ENCODE results near the gene CCNF.

Gene CCNF

DNA sequence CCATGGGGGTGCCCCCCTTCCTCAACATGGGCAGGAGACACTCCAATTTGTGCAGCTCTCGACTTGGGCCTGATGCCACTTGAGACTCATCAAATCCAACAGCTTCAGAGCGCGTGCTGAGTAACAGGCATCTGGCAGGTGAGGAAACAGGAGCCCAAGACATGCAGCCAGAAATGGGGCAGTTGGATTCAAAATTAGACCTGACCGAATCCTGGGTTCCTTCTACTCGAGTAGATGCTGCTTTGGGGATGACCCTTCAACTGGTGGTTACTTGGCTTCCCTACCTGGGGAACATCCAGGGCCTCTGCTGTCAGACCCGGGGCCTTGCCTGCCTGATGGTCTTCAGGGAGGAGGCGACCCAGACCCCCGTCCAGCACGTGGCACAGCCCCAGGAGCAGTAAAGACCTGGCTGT is 41.4 kb downstream of the CCNF start:
- ATAC-seq: no peak
- no peak for TF ChIP-seq SNAI2 (CRISPR knock-in tag; IDR thresholded peaks at IDR 0.05)
- TF ChIP-seq CSDC2 (CRISPR knock-in tag; IDR thresholded peaks at IDR 0.05): no peak
- TF ChIP-seq OSR1 (CRISPR knock-in tag; IDR thresholded peaks at IDR 0.05): no peak
- TF ChIP-seq, protein P1, sequence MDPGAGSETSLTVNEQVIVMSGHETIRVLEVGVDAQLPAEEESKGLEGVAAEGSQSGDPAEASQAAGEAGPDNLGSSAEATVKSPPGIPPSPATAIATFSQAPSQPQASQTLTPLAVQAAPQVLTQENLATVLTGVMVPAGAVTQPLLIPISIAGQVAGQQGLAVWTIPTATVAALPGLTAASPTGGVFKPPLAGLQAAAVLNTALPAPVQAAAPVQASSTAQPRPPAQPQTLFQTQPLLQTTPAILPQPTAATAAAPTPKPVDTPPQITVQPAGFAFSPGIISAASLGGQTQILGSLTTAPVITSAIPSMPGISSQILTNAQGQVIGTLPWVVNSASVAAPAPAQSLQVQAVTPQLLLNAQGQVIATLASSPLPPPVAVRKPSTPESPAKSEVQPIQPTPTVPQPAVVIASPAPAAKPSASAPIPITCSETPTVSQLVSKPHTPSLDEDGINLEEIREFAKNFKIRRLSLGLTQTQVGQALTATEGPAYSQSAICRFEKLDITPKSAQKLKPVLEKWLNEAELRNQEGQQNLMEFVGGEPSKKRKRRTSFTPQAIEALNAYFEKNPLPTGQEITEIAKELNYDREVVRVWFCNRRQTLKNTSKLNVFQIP (CRISPR knock-in tag; IDR thresholded peaks at IDR 0.05; ENCODE audit: borderline replicate concordance, low read depth): no peak
- TF ChIP-seq, protein P2, sequence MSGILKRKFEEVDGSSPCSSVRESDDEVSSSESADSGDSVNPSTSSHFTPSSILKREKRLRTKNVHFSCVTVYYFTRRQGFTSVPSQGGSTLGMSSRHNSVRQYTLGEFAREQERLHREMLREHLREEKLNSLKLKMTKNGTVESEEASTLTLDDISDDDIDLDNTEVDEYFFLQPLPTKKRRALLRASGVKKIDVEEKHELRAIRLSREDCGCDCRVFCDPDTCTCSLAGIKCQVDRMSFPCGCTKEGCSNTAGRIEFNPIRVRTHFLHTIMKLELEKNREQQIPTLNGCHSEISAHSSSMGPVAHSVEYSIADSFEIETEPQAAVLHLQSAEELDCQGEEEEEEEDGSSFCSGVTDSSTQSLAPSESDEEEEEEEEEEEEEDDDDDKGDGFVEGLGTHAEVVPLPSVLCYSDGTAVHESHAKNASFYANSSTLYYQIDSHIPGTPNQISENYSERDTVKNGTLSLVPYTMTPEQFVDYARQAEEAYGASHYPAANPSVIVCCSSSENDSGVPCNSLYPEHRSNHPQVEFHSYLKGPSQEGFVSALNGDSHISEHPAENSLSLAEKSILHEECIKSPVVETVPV (CRISPR knock-in tag; IDR thresholded peaks at IDR 0.05): no peak
- no peak for TF ChIP-seq ZC3H10 (CRISPR knock-in tag; IDR thresholded peaks at IDR 0.05)
- TF ChIP-seq TCF4 (CRISPR knock-in tag; IDR thresholded peaks at IDR 0.05; ENCODE audit: borderline replicate concordance): no peak
- TF ChIP-seq, protein P3, sequence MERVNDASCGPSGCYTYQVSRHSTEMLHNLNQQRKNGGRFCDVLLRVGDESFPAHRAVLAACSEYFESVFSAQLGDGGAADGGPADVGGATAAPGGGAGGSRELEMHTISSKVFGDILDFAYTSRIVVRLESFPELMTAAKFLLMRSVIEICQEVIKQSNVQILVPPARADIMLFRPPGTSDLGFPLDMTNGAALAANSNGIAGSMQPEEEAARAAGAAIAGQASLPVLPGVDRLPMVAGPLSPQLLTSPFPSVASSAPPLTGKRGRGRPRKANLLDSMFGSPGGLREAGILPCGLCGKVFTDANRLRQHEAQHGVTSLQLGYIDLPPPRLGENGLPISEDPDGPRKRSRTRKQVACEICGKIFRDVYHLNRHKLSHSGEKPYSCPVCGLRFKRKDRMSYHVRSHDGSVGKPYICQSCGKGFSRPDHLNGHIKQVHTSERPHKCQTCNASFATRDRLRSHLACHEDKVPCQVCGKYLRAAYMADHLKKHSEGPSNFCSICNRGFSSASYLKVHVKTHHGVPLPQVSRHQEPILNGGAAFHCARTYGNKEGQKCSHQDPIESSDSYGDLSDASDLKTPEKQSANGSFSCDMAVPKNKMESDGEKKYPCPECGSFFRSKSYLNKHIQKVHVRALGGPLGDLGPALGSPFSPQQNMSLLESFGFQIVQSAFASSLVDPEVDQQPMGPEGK (CRISPR knock-in tag; IDR thresholded peaks at IDR 0.05; ENCODE audit: borderline replicate concordance): no peak

DNA sequence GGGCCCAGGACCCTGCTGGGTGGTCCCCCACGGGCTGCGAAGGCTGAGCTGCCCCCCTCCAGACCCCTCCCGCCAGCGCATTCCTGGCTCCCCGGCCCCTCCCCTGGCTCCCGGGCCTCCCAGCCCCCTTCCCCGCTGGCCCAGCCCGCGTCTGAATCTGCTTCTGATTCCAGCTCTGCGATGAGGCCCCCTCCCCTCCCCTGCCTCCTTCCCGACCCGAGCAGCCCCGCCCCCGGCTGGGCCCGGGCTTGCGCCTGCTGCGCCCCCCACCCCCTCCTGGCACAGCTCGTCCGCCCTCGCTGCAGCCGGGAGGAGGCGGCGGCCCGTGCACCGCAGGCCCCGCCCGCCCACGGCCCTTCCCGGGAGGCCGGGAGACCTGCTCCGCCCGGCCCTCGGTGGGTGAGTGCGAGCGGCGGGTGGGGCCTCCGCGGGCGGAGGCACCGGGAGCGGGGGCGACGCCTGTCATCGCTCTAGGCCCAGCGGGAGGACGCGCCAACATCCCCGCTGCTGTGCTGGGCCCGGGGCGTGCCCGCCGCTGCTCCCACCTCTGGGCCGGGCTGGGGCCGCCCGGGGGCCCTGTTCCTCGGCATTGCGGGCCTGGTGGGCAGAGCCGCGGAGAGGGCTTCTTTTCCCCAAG is 41.9 kb downstream of the CCNF start, which contains the start of gene NTN3:
Gene NTN3 (plus strand): TSS at position 282 of the 637 bp plus-strand sequence. CDS start 405 bp downstream, outside the sequence.
- no peak for TF ChIP-seq ZFP30 (CRISPR knock-in tag; IDR thresholded peaks at IDR 0.05)
- TF ChIP-seq, protein P4, sequence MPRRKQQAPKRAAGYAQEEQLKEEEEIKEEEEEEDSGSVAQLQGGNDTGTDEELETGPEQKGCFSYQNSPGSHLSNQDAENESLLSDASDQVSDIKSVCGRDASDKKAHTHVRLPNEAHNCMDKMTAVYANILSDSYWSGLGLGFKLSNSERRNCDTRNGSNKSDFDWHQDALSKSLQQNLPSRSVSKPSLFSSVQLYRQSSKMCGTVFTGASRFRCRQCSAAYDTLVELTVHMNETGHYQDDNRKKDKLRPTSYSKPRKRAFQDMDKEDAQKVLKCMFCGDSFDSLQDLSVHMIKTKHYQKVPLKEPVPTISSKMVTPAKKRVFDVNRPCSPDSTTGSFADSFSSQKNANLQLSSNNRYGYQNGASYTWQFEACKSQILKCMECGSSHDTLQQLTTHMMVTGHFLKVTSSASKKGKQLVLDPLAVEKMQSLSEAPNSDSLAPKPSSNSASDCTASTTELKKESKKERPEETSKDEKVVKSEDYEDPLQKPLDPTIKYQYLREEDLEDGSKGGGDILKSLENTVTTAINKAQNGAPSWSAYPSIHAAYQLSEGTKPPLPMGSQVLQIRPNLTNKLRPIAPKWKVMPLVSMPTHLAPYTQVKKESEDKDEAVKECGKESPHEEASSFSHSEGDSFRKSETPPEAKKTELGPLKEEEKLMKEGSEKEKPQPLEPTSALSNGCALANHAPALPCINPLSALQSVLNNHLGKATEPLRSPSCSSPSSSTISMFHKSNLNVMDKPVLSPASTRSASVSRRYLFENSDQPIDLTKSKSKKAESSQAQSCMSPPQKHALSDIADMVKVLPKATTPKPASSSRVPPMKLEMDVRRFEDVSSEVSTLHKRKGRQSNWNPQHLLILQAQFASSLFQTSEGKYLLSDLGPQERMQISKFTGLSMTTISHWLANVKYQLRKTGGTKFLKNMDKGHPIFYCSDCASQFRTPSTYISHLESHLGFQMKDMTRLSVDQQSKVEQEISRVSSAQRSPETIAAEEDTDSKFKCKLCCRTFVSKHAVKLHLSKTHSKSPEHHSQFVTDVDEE (CRISPR knock-in tag; IDR thresholded peaks at IDR 0.05): no peak
- no peak for TF ChIP-seq BACH2 (CRISPR knock-in tag; IDR thresholded peaks at IDR 0.05; ENCODE audit: borderline replicate concordance)
- no peak for TF ChIP-seq TCF4 (CRISPR knock-in tag; IDR thresholded peaks at IDR 0.05; ENCODE audit: borderline replicate concordance)
- TF ChIP-seq, protein P1 (CRISPR knock-in tag; IDR thresholded peaks at IDR 0.05; ENCODE audit: borderline replicate concordance, low read depth): no peak
- TF ChIP-seq ZNF565 (CRISPR knock-in tag; conservative IDR thresholded peaks at IDR 0.05; ENCODE audit: low read depth): no peak
- no peak for TF ChIP-seq ISL1 (CRISPR knock-in tag; IDR thresholded peaks at IDR 0.05)
- ATAC-seq: peak; percentile 4; the same call in 2 of the 3 replicates

DNA sequence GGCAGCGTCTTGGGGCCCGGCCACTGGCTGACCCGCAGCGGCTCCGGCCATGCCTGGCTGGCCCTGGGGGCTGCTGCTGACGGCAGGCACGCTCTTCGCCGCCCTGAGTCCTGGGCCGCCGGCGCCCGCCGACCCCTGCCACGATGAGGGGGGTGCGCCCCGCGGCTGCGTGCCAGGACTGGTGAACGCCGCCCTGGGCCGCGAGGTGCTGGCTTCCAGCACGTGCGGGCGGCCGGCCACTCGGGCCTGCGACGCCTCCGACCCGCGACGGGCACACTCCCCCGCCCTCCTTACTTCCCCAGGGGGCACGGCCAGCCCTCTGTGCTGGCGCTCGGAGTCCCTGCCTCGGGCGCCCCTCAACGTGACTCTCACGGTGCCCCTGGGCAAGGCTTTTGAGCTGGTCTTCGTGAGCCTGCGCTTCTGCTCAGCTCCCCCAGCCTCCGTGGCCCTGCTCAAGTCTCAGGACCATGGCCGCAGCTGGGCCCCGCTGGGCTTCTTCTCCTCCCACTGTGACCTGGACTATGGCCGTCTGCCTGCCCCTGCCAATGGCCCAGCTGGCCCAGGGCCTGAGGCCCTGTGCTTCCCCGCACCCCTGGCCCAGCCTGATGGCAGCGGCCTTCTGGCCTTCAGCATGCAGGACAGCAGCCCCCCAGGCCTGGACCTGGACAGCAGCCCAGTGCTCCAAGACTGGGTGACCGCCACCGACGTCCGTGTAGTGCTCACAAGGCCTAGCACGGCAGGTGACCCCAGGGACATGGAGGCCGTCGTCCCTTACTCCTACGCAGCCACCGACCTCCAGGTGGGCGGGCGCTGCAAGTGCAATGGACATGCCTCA is 42.6 kb downstream of the CCNF start:
- no peak for ATAC-seq

DNA sequence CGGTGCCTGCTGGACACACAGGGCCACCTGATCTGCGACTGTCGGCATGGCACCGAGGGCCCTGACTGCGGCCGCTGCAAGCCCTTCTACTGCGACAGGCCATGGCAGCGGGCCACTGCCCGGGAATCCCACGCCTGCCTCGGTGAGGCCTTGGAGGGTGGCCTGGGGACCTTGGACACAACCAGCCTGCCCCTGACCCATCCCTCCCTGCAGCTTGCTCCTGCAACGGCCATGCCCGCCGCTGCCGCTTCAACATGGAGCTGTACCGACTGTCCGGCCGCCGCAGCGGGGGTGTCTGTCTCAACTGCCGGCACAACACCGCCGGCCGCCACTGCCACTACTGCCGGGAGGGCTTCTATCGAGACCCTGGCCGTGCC is 43.2 kb downstream of the CCNF start:
- no peak for ATAC-seq
- TF ChIP-seq, protein P3 (CRISPR knock-in tag; IDR thresholded peaks at IDR 0.05; ENCODE audit: borderline replicate concordance): no peak
- TF ChIP-seq TOX (CRISPR knock-in tag; IDR thresholded peaks at IDR 0.05; ENCODE audit: borderline replicate concordance): no peak
- no peak for TF ChIP-seq ZNF70 (CRISPR knock-in tag; IDR thresholded peaks at IDR 0.05)
- TF ChIP-seq, protein P4 (CRISPR knock-in tag; IDR thresholded peaks at IDR 0.05): no peak
- TF ChIP-seq, protein P1 (CRISPR knock-in tag; IDR thresholded peaks at IDR 0.05; ENCODE audit: borderline replicate concordance, low read depth): no peak
- TF ChIP-seq TCF4 (CRISPR knock-in tag; IDR thresholded peaks at IDR 0.05; ENCODE audit: borderline replicate concordance): no peak
- TF ChIP-seq ZNF565 (CRISPR knock-in tag; conservative IDR thresholded peaks at IDR 0.05; ENCODE audit: low read depth): no peak
- TF ChIP-seq ZC3H10 (CRISPR knock-in tag; IDR thresholded peaks at IDR 0.05): no peak

More for the DNA sequence above, 42.6 kb downstream of the CCNF start:
- TF ChIP-seq OSR1 (CRISPR knock-in tag; IDR thresholded peaks at IDR 0.05) (no peak), RARB (CRISPR knock-in tag; IDR thresholded peaks at IDR 0.05) (no peak)

Measured in SK-N-SH treated with all-trans-retinoic acid at 6 μM for 48 hours (cell line).